B cell (primary cell): Measurements from ENCODE around the gene NFAM1. TPM values are rescaled to one million over a fixed set of nuclear protein-coding genes. Genes with fewer than 3 reads are reported as not detected.

Experiments
- ATAC-seq: fragments of 200-7000 bp; cut with Tn5 transposase; one replicate; pipeline ENCODE4 v1.10.0; 2021; ENCODE audit warnings: low read depth, mild to moderate bottlenecking, moderate number of reproducible peaks, moderate library complexity
- CTCF ChIA-PET: fragments of 350-600 bp; sonication (Branson Sonifier 250); formaldehyde crosslinking; loops from one replicate; lab custom pipeline; 2021; ENCODE audit warnings: antibody characterized with exemption, inconsistent platforms; lab: Charles Lee
- POLR2A ChIA-PET: fragments of 350-600 bp; sonication (Branson Sonifier 250); formaldehyde crosslinking; loops from one replicate; lab custom pipeline; 2021; ENCODE audit warnings: antibody characterized with exemption; lab: Charles Lee
- DNase-seq: peaks from one replicate; pipeline ENCODE4 v3.0.0; 2013
- H2AFZ ChIP-seq: 2 replicates; pipeline ENCODE4 v1.6.1; 2012; ENCODE audit warnings: mild to moderate bottlenecking, low read depth, low read length; ENCODE audit not compliant: insufficient read depth, poor library complexity, severe bottlenecking
- H3K27ac ChIP-seq, 2 donors: 1 replicate in 1 of 2; 2 replicates in 1 of 2; pipeline ENCODE4 v1.5.1; 2012 to 2013; ENCODE audit warnings: low read length in 2 of 2, mild to moderate bottlenecking in 2 of 2, moderate library complexity in 1 of 2
- H3K27me3 ChIP-seq, 4 experiments: fragments of 200-600 bp in 1 of 4; sonication (generic) in 1 of 4; replicated peaks in 1 of 4; 1 replicate in 2 of 4; 2 replicates in 2 of 4; pipeline versions ENCODE4 v1.6.1 to v1.7.0; 2013 to 2016; ENCODE audit warnings: low read length in 3 of 4, mild to moderate bottlenecking in 2 of 4, mixed read lengths in 1 of 4, moderate library complexity in 1 of 4; ENCODE audit not compliant: insufficient read depth in 4 of 4, control insufficient read depth in 3 of 4; ENCODE audit errors: control extremely low read depth in 1 of 4
- H3K36me3 ChIP-seq, 2 experiments: replicated peaks in 1 of 2; 1 replicate in 1 of 2; 2 replicates in 1 of 2; pipeline versions ENCODE4 v1.6.1 to v1.7.1; 2013; ENCODE audit warnings: low read length in 1 of 2; ENCODE audit not compliant: insufficient read depth in 2 of 2, control insufficient read depth in 1 of 2; ENCODE audit errors: control extremely low read depth in 1 of 2, extremely low read depth in 1 of 2
- H3K4me1 ChIP-seq, 2 donors: fragments of 200-600 bp in 1 of 2; sonication (generic) in 1 of 2; 1 replicate in 1 of 2; 2 replicates in 1 of 2; pipeline versions ENCODE4 v1.5.1 to v1.6.1; 2013 to 2017; ENCODE audit warnings: low read length in 2 of 2; ENCODE audit not compliant: control insufficient read depth in 2 of 2, insufficient read depth in 2 of 2
- H3K4me2 ChIP-seq: replicated peaks from 2 replicates; pipeline ENCODE3; 2012; ENCODE audit warnings: mild to moderate bottlenecking, low read depth, low read length; ENCODE audit not compliant: poor library complexity, severe bottlenecking
- H3K4me3 ChIP-seq, 5 experiments: fragments of 200-600 bp in 1 of 5; sonication (generic) in 1 of 5; 1 replicate in 3 of 5; 2 replicates in 2 of 5; pipeline versions ENCODE4 v1.5.1 to v1.7.0; 2011 to 2016; ENCODE audit warnings: low read length in 4 of 5, mild to moderate bottlenecking in 4 of 5, low read depth in 2 of 5, control low read depth in 1 of 5, moderate library complexity in 1 of 5; ENCODE audit not compliant: insufficient read depth in 1 of 5; ENCODE audit errors: control extremely low read depth in 1 of 5, extremely low read depth in 1 of 5
- H3K79me2 ChIP-seq: fragments of 200-600 bp; sonication (generic); one replicate; pipeline ENCODE4 v1.6.0; 2016; ENCODE audit warnings: low read length; ENCODE audit not compliant: control insufficient read depth, insufficient read depth
- H3K9ac ChIP-seq: fragments of 200-600 bp; sonication (generic); 2 replicates; pipeline ENCODE4 v1.6.1; 2017; ENCODE audit warnings: mild to moderate bottlenecking, low read length, moderate library complexity
- H3K9me3 ChIP-seq, 3 donors: one replicate each; pipeline versions ENCODE4 v1.6.1 to v1.7.1; 2013; ENCODE audit warnings: low read length in 2 of 3; ENCODE audit not compliant: control insufficient read depth in 2 of 3, insufficient read depth in 1 of 3; ENCODE audit errors: control extremely low read depth in 1 of 3
- H4K20me1 ChIP-seq: 2 replicates; pipeline ENCODE4 v1.6.0; 2012; ENCODE audit warnings: mild to moderate bottlenecking, low read length; ENCODE audit not compliant: insufficient read depth, control insufficient read depth, poor library complexity, severe bottlenecking
- H3K27ac Mint-ChIP-seq: one replicate; pipeline ENCODE4 v1.8.0; 2021; ENCODE audit warnings: mixed read lengths
- H3K27me3 Mint-ChIP-seq: one replicate; pipeline ENCODE4 v1.8.0; 2021; ENCODE audit warnings: mixed read lengths
- H3K4me1 Mint-ChIP-seq: one replicate; pipeline ENCODE4 v1.8.0; 2021; ENCODE audit warnings: mixed read lengths
- H3K4me3 Mint-ChIP-seq: one replicate; pipeline ENCODE4 v1.8.0; 2021; ENCODE audit warnings: mixed read lengths
- H3K9me3 Mint-ChIP-seq: one replicate; pipeline ENCODE4 v1.8.0; 2022; ENCODE audit warnings: mixed read lengths; ENCODE audit not compliant: insufficient read depth
- EZH2 ChIP-seq: IDR thresholded peaks from 2 replicates; pipeline ENCODE4 v1.6.1; 2012; ENCODE audit warnings: borderline replicate concordance, low read depth, mild to moderate bottlenecking, moderate library complexity, low read length; ENCODE audit not compliant: insufficient read depth, poor library complexity, severe bottlenecking
- WGBS: methylation state at CpG from one replicate; pipeline ENCODE4 v1.1.5; 2013; ENCODE audit warnings: missing lambda C conversion rate; ENCODE audit not compliant: insufficient coverage; 5-methylcytosine and 5-hydroxymethylcytosine counted together
- intact Hi-C: fragments of 100-400 bp; cut with micrococcal nuclease; formaldehyde crosslinking; loops from one replicate; pipeline ENCODE4 v1.10.0; 2022
- polyA plus RNA-seq: library from polyadenylated mRNA; depleted of rRNA; stranded (reverse); fragments of >200 nt; gene quantifications from 2 replicates; pipeline ENCODE4 v1.2.3, GENCODE V29; 2012
- total RNA-seq, 2 donors: library from RNA; stranded (reverse); fragments of 120-200 nt in 1 of 2; gene quantifications; 1 replicate in 1 of 2; 2 replicates in 1 of 2; pipeline versions ENCODE4 v1.2.3 to v1.2.4, GENCODE V29; 2013 to 2022
- TF ChIP-seq, protein P1 (sequence below): fragments of 200-600 bp; IDR thresholded peaks from one replicate; pipeline ENCODE4 v1.8.0; 2022; ENCODE audit warnings: antibody characterized with exemption, mild to moderate bottlenecking

Gene NFAM1
- total and polyA plus RNA-seq, 2 donors (not counting 1 experiment from before 2014, with no cell fraction given), result 0.27 to 0.52 TPM

DNA sequence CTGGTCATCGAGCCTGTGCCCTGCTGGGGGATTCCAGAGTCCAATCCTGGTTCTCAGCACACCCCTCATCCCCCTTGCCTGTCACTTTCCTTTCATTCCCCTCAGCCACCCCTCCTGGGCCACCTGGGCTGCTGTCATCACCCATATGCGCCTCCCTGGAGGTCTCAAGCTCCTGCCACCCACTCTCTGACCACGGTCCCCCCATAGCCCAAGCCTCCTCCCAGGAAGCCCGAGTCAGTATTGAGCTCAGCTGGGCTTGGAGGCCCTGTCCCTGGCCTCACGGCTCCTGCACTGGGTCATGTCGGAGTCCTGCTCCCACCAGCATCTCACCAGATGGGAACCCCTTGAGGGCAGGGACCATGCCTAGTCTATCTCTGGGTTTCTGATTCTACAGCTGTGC, 44.6 kb downstream of the NFAM1 start:
- no peak for DNase-seq
- no peak overlapping the region for H3K4me2 ChIP-seq
- peaks cover 0 to 21% (median 0%) of the 10 kb centered on the region in 4 experiments for H3K27me3 ChIP-seq
- no peak overlapping the region for H2AFZ ChIP-seq
- WGBS, result 82% methylated on average over 5 of the region's 6 CpGs
- Mint-ChIP-seq H3K9me3 (no peaks in the 10 kb centered on the region), H3K27ac (no peak overlapping the region), H3K27me3 (peaks cover 17% of the 10 kb centered on the region), H3K4me3 (no peak overlapping the region), H3K4me1 (peaks cover 4% of the 10 kb centered on the region)
- POLR2A ChIA-PET, result no interaction called here
- CTCF ChIA-PET, result no interaction called here
- no peaks in the 10 kb centered on the region for H3K9me3 ChIP-seq
- intact Hi-C loops, result no loop called here
- TF ChIP-seq, protein P1, sequence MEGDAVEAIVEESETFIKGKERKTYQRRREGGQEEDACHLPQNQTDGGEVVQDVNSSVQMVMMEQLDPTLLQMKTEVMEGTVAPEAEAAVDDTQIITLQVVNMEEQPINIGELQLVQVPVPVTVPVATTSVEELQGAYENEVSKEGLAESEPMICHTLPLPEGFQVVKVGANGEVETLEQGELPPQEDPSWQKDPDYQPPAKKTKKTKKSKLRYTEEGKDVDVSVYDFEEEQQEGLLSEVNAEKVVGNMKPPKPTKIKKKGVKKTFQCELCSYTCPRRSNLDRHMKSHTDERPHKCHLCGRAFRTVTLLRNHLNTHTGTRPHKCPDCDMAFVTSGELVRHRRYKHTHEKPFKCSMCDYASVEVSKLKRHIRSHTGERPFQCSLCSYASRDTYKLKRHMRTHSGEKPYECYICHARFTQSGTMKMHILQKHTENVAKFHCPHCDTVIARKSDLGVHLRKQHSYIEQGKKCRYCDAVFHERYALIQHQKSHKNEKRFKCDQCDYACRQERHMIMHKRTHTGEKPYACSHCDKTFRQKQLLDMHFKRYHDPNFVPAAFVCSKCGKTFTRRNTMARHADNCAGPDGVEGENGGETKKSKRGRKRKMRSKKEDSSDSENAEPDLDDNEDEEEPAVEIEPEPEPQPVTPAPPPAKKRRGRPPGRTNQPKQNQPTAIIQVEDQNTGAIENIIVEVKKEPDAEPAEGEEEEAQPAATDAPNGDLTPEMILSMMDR, result no peak
- H4K20me1 ChIP-seq, result no peaks in the 10 kb centered on the region
- no peak overlapping the region for H3K27ac ChIP-seq
- no peak overlapping the region for H3K9ac ChIP-seq
- H3K4me3 ChIP-seq, result no peak overlapping the region
- H3K36me3 ChIP-seq, result no peaks in the 10 kb centered on the region
- ATAC-seq, result no peak
- H3K4me1 ChIP-seq, result no peaks in the 10 kb centered on the region
- H3K79me2 ChIP-seq, result no peaks in the 10 kb centered on the region

DNA sequence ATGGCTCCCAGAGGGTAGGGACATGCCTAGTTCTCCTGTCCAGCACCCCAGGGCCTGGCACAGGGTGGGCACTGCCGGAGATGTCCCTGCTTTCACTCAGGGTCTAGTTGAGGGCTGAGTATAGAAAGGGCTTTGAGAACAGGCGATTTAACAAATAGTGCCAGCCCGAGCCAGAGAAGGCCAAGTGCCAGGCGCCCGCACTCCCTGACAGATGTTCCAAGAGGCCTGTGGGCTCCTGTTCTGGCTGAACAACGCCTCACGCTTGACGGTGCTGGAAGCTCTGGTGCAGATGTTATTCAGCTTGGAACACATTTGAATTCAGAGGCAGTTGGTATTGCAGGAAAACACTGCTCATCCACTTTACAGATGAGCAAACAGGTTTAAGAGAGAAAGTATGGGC, 46.5 kb downstream of the NFAM1 start:
- intact Hi-C loops, result no loop called here
- H3K4me3 Mint-ChIP-seq, result no peak overlapping the region
- Histone ChIP-seq H4K20me1 (no peaks in the 10 kb centered on the region), H3K4me3 (no peak overlapping the region), H3K36me3 (no peaks in the 10 kb centered on the region), H3K79me2 (no peaks in the 10 kb centered on the region), H2AFZ (no peak overlapping the region), H3K9me3 (no peaks in the 10 kb centered on the region), H3K27ac (no peak overlapping the region), H3K9ac (no peak overlapping the region), H3K4me1 (no peaks in the 10 kb centered on the region), H3K4me2 (no peak overlapping the region), H3K27me3 (peaks cover 0 to 24% (median 0%) of the 10 kb centered on the region in 4 experiments)
- H3K27ac Mint-ChIP-seq, result peak overlapping the region; percentile 32
- no peaks in the 10 kb centered on the region for H3K4me1 Mint-ChIP-seq
- ATAC-seq (no peak), DNase-seq (no peak)
- CTCF ChIA-PET, result interaction anchor here (0.9 kb wide), 1 partner anchor 9 kb away, joined by 3 read pairs; no protein-coding TSS in a partner anchor
- peaks cover 20% of the 10 kb centered on the region for H3K27me3 Mint-ChIP-seq
- POLR2A ChIA-PET, result interaction anchor here (0.7 kb wide), 1 partner anchor 210 kb away, joined by 3 read pairs; no protein-coding TSS in a partner anchor
- 98% methylated on average over 8 of the region's 8 CpGs for WGBS
- H3K9me3 Mint-ChIP-seq, result no peaks in the 10 kb centered on the region
- TF ChIP-seq EZH2, result no peak
- TF ChIP-seq, protein P1, result no peak
